Measurements from ENCODE around the gene ZBTB22.
"Not testable (repeated sequence)": the region's sequence is repeated elsewhere in the genome, so short reads cannot be mapped to it uniquely, and the experiment has no call there.

The ZBTB22 gene

DNA sequence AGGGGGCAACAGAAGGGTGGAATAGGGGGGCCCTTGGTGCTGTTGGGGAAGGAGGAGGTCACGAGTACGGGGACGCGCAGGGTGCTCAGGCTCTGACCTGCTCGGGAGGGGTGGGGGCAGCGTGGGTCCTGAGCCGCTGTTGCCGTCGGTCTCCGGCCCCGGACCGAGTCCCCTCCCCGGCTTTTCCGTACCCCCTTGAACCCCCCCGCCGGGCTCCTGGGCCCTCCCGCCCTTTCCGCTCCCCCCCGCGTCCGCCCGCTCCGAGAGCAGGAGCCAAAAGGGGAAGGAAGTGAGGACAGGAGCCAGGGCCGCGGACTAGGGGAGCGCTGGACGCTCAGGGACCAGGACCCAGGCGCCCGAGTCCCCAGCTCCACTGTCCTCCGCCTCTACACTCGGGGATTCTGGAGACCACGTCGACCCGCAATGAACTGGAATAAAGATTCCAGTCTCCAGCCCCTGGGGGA, 18.7 kb downstream of the ZBTB22 start, which contains the start of gene RGL2:
TSS of gene RGL2 (minus strand) at position 170 of the 464 bp plus-strand sequence. CDS start 332 bp downstream, outside the sequence.
- DNase-seq: peak; percentile 63

DNA sequence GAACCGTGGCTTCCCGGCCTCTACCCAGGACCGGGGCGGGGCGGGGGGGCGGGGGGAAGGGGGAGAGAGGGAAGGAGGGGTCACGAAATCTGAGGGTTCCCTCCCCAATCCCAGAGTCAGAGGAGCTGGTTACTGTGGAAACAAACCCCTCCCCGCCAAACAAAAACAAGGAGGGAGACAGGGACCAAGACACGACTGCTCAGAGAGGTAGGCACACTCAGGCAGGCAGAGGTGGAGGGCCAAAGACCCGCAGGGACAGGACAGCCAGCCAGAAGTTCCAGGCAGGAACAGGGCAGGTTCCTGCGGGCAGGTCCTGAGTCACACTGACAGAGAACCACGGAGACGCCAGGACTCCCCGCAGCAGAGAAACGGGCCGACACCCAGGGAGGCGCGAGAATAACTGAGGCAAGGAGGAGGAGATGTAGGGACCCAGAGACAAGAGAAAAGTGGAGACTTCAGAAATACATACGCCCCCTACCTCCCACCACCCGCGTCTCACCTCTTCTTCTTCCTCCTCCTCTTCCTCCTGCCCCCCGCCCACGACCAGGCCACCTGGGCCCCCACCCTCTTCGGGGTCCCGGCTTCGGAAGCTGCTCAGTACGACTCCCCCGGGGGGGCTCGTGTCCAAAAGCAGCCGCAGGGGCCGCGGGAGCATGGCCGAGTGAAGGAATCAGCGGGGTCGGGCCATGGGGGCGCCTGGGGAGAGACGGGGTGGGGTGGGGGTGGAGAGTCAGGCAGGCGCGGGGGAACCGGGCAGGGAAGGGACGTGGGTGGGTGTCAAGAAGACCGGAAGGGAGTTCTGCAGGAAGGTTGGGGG, 19.4 kb downstream of the ZBTB22 start:
- peak; percentile 65 for DNase-seq

DNA sequence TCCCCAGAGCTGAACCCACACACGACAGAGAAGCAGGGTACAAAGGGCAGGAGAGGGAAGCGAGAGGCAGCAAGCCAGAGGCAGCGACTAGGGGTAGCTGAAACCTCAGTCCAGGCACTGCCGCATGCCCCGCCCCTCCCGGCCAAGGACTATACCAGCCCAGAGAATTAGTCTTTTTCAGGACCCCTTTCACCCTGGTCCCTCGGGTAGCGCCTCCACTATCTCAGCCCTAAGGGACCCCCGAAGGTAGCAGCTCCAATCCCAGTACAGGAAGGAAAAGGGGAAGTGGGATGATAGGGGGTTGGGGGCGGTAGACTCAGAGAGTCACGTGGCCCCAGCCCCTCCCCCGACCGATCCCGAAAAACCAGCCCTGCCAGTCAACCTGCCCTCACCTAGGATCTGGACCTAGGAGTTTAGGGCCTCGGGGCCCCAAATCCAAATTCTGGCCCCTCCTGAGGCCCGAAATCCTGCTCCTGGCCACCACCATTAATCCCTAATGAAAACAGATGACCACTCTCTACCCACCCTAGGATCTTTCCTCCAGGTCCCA, 20.1 kb downstream of the ZBTB22 start:
- DNase-seq: peak; percentile 22

DNA sequence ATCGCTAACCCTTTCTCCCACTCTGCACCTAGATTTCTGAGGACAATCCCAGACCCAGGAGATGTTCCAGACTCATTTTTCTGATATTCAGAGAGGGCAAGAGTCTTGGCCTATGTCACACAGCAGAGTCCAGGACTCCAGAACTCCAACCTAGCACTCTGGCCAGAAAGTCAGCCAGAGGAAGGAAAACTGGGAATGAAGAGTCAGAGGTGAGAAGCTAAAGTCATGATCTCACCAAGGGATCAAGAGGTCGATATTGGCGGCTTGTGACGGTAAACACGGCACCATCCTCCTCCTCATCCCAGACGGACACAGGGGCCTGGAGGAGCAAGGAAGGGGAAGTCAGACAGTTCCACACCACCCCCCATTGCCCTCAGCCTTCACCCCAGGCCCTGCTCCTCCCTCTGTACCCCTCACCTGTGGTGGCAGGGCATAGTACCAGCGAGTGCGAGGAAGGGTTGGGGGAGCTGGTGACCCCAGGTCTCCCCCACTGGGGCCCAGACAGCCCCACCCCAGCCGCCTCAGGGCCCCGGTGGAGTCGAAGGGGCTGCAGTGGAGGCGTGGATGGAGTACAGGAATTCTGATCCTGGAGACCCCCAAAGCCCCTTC, 20.6 kb downstream of the ZBTB22 start:
- DNase-seq: no peak

DNA sequence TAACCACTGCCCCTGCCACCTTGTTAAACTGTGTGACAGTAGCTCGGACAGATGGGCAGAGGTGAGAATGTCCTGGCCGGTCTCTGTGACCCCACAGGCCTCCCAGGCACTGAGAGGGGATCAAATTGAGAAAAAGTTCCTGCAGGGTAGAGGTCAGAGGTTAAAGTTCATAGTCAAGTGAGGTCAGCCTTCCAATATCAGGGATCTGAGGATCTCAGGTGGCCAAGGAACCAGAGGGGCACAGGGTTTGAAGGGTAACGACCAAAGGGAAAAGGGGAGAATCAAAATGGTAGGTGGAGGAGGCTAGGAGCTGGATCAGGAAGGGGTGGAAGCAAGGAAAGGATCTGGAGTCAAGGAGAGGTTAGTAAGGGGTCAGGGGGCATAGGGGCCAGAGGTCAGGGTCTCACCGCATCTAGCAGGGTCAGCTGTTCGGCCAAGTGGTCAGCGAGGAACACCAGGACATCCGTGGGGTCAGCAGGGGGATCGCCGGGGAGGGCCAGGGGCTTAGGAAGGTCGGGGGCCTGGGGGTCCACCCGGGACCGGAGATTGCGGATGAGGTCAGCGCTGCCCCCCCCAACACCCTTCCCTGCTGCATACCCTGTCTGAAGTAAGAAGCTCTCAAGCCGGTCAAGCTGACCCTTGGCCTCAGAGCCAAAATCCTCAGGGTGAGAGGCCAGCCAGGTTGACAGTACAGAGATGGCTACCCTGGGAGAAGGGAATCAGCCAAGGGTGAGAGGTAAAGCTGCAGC, 21.7 kb downstream of the ZBTB22 start:
- no peak for DNase-seq

DNA sequence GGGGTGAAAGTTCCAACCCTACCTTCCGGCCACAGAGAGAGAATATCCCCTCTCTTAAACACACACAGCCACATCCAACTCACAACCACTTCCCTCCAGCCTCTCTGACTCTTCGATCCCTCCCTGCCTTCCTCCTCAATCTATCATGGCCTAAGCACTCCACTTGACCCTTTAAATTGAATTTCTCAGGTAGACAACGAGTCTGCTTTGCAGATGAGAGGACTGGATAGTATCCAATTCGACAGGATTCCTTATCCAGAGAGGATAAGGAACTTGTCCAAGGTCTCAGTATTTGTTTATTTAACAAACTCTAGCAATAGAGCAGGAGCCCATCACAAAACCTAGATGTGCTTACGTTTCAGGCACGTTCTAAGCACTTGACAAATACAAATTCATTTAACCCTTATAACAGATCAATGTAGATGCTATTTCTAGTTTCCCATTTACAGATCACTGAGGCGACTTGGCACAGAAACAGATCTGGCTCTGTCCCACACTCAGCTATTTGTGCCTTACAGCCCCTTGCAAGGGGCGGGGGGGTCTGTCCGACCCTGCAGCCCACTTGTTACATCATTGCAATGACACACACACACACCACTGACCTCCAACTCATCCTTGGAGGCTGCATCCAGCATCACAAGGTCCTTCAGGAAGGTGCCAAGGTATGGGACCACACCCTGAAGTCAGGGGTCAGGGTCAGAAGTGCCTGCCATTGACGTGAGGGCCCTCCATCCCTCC, 23.3 kb downstream of the ZBTB22 start:
- DNase-seq: no peak

DNA sequence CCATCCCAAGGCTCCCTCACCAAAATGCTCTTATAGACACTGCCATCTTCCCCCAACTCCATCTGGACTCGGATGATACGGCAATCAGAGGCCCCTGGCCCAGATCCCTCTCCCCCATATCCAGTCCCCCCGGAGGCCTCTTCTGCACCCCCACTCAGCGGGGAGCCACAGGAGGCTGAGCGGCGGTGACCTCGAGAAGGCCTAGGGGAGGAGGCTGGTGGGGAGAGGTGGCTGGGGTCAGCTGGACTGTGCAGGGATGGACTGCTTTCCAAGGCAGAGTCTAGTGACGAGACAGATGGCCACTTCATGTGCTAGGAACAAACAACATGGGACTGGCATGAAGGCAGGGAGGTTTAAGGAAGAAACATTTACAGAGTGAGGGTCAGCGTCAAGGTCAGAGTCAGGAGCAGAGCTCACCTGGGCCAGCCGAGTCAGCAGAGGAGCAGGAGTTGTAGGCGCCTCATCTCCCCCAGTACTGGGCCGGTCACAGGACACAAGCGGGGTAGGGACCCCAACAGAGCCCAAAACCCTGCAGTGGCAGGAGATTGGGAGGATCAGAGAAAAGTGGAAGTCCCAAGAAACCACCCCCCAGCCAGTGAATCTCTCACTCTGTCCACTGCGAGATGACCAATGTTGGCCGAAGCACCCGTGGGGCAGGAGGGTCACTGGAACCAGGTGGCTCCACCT, 24.4 kb downstream of the ZBTB22 start:
- DNase-seq: no peak

DNA sequence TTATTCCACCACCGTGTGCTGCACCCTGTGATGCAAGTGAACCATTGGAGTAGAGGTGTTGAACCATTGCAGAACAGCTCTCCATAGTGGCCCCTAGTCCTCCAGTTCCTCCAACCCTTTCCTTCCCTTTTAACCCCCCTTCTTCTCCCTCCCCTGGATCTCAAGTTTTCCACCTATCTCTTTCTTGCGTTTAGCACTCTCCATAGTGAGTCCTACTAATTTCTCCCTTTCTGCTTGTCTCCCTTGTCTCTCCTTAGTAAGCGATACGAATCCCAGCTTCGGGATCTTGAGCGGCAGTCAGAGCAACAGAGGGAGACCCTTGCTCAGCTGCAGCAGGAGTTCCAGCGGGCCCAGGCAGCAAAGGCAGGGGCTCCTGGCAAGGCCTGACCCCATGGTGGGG, 27.1 kb downstream of the ZBTB22 start:
- no peak for DNase-seq

DNA sequence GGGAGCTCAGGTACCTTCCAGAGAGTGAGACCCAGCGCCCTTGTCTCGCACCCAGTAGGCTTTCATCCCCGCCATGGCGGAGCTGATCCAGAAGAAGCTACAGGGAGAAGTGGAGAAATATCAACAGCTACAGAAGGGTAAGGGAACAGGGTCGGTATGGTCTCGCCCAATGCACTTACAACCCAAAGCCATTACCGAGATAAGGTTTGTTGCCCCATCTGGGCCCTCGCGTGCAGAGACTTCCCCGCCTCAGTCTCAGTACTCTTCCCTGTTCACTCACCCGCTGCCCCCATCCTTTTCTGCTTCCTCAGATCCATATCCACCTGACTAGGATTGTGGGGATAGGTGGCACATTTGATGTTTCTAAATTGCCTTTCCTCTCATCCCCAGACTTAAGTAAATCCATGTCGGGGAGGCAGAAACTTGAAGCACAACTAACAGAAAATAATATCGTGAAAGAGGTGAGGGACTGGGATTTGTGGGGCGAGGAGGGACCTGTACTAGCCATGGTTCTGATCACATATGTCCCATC, 27.7 kb downstream of the ZBTB22 start:
- DNase-seq: no peak

DNA sequence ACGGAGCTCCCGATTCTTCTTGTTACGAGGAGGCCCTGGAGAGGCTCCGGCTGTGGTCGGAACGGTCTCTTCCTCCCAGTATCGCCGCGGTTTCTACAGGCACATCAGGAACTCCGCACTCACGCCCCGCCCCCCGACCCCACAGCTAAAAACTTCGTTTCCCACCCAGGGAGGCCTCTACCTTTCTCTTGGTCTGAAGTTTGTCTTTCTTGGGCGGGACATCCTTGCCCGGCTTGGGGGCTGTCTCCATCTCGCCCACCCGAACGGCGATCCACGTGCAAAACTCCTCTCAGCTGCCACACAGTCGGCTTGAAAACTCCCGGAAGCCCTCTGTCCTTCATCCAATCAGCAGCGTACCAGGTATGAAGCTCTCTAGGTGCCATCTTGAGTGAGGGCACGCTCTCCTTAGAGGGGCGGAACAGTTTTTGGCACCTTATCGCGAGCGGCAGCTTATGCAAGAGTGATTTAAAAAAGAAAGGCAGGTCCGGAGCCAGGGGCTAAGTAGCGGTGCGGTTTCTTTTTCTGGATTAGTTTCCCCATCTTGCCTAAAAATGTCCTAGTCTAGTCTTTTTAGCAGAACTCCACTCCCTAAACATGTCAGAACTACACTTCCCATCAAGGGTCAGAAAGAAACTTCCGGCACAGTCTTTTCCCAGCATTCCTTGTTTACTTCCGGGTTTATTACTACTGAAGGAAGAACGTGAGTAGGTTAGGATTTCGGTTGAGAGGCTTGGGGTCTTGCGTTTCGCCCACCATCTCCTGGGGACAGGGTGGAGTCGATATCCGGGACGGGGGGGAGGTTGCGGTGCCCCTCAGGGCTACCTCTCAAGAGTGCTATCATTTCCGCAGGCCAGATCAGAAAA, 28.4 kb downstream of the ZBTB22 start, which contains the start of the genes PFDN6 and WDR46:
TSS of gene PFDN6 (plus strand) at position 681 of the 863 bp plus-strand sequence. CDS start 256 bp downstream, outside the sequence.
TSS of gene WDR46 (minus strand) at position 319 of the 863 bp plus-strand sequence. CDS start at position 250, 69 bp downstream.
- peak; percentile 94 for DNase-seq

DNA sequence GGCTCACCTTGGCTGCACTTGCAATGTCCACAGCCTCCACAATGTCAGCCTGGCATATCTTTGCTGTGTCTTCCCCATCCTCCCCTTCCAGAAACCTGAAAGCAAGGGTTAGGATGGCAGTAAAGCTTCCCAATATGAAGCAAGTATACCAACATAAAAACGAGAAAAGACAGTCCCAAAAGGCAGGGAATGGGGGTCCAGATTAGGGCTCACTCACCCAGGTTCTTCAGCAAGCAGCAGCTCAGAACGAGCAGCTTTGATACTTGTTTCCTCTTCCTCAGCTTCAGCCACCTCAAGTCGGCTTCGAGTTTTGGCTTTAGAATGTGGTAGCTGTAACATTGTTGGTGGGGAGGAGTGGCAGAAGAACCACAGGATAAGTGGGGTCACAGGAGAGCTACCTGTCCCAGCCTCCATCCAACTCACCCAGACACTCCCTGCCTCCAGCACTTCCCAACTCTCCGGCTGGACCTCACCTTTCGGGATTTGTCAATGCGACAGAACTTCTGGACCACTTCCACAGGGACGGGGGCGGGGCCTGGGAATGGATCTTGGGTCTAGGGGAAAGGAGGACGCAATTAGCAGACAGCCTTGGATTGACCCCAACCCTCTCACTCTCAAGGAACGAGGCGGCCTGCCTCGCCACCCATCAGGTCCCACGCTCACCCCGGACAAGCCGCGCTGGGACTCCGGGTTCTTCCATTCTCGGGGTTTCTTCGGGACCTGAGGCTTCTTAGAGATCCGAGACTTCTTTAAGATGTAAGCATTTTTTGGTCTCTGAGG, 29.2 kb downstream of the ZBTB22 start:
- no peak for DNase-seq

DNA sequence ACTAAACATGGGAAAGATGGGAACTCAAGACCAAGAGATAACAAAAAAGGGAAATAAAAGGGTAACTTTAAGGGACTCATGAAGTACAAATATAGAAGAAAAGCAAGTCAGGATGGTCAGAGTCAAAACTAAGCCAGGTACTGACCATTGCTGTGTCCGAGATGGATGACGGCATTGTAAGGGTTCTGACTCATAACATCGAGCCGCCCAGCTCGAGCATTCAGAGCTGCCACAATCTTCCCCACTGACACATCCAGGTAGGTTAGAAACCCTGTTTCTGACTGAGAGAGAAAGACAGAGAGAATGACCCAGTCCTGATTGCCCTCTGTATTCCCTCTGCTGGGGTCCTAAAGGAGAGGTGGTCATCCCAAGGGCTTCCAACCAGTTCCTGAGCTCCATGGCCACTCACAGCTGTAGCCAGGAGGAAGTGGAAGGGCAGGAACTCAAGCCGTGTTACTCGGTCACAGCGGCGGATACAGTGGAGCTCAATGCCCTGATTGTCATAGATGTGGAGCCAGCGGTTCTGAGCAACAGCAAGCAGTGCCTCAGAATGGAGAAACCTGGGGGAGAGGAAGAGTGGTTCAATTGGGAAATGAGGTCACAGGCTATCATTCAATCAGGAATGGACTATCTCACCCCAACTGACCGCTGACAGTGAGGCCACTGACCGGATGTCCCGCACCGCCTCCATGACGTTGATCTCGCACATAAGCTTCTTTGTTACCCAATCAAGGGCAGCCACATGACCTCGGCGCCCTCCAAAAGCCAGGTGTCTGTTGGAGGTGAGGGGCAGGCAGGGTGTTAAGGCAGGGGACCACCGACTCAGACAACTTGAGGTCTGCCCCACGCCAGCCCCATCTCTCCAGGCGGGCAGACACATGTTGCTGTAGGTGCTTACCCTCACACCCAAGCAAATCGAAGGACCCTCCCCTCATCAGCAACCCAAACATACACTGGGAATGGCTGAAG, 30.3 kb downstream of the ZBTB22 start:
- DNase-seq: no peak

DNA sequence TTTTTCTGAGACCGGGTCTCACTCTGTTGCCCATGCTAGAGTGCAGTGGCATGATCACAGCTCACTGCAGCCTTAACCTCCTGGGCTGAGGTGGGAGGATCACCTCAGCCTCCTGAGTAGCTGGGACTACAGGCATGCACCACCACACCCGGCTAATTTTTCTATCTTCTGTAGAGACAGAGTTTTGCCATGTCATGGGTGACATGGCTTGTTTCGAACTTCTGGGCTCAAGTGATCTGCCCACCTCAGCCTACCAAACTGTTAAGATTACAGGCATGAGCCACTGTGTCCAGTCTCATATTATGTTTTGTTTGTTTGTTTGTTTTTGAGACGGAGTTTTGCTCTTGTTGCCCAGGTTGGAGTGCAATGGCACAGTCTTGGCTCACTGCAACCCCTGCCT, 32.3 kb downstream of the ZBTB22 start:
- not testable (repeated sequence) for DNase-seq

DNA sequence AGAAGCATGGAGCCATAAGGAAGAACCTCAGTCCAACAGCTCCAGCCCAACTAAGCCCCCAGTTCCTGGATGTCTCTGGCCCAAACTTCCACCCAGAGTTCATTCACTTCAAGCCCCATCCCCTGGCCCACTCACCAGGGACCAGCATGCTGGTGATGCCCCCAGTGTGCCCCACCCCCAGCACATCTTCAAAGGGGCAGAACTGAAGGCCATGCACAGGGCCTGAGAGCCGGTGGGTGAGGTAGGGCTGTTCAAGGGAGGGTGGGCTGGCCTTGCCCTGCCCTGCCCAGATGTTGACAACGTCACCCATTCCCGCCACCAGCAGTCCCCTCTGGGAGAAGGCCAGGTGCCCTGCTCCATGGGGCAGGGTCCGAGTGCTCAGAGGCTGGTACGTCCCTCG, 37.0 kb downstream of the ZBTB22 start:
- no peak for DNase-seq

DNA sequence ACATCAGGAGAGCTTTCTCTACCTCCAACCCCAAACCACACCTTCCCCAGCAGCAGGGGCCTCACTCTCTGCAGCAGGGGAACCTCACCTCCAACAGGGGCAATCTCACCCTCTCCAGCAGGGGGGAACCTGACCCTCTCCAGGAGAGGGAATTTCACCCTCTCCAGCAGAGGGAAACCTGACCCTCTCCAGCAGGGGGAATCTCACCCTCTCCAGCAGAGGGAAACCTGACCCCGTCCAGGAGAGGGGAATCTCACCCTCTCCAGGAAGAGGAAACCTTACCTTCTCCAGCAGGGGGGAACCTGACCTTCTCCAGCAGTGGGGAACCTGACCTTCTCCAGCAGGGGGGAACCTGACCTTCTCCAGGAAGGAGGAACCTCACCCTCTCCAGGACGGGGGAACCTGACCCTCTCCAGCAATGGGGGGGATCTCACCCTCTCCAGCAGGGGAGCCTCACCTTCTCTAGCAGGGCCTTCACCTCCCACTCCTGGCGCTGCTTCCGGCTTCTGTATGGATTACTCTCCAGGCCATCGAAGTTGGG, 37.5 kb downstream of the ZBTB22 start:
- DNase-seq: peak; percentile 32

DNA sequence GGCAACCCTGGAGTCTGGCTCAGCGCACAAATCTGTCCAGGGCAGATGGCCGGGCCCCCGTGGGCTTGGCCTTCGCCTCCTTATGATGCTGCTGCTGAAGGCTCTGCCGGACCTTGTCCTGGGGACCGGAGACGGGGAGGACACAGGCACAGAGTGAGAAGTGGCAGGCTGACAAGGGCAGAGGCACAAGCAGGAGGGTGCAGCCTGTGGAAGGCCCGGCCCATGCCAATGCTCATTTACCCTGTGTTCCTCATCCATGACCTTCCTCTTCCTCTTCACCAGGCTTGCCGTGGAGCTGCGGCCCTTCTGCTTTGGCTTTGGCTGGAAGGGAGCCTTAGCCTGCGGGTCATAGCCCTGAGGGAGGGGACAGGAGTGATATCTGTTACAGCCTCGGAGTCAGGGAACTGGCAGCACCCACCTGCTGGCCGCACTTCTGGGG, 38.3 kb downstream of the ZBTB22 start:
- DNase-seq: no peak

DNA sequence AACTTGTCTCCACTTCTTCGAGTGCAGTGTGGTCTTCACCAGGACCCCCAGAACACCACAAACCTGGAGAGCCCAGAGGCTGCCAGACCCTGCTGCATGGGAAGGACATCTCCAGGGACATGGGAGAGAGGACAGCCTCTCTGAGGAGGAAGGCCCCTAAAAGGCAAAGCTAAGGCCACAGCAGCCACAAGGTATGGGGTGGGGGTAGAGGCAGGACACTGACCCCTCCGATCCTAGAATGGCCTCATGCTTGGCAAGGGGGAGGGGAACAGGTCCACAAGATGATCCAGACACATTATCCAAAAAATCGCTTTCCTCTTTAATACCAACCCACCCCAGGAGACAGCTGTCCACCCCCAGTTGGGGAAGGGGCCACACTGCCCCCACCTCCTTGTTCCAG, 38.7 kb downstream of the ZBTB22 start:
- no peak for DNase-seq

DNA sequence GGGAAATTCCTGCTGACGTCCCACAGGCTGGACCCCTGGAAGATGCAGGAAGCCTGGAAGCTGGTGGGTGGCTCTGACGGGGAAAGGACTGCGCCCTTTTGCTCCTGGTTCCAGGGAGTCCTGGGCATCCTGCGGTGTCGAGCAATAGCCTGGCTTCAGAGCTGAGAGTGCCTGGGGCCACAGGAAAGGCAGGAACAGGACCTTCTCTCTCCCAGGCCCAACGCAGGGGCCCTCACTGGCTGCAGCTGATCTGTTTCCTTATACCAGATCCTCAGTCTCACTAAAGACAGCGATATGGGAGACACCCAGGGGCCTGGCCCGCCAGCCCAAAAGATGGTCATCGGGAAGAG, 39.2 kb downstream of the ZBTB22 start:
- DNase-seq: no peak
